ENCODE measurements around the gene SF1.

The SF1 gene

DNA sequence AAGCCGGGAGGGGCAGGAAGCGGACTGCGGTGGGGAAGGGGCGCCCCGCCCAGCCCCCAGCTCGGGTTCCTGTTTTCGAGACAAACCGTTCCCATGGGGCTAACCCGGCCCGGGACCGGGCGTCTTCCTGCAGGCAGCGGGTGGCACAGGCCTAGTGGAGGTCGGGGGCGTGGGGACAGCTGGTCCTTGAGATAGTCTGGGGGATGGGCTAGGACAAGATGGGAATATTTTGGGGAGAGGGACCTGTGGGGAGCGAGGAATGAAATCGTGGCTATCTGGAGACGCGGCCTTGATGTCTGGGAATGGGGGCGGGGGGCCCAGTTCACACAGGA lies 33.2 kb downstream of the SF1 start:
- DNase-seq, result peak in 4 of 14 donors; percentile 36 to 46 (median 40)

DNA sequence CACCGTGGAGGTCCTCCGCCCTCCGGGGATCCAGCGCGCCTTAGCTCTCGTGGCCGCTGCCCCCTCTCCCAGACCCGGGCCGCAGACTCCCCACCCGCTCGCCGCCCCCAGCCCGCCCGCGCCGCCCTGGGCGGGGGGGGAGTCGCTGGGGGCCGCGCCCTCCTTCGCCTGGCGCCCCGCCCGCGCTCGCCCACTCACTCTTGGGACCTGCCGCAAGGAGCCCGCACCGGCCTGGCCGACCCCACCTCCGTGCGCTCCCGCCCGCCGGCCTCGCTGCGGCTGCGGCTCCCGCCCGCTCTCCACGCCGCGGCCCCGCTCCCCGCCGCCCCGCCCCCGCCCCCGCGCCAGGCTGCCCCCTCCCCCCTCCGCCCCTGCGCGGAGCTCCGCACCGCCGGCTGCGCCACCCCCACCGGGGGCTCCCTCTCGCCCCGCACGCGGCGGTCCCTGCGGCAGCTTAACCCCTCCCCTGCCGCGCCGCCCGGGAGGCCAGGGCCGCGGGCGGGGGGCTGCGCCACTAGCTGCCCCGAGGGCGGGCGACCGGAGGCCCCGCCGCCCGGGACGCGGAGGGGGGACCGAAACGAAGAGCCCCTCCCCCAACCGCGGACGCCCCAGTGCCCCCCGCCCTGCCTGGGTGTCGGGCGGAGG lies 33.7 kb downstream of the SF1 start:
- no peak for DNase-seq

DNA sequence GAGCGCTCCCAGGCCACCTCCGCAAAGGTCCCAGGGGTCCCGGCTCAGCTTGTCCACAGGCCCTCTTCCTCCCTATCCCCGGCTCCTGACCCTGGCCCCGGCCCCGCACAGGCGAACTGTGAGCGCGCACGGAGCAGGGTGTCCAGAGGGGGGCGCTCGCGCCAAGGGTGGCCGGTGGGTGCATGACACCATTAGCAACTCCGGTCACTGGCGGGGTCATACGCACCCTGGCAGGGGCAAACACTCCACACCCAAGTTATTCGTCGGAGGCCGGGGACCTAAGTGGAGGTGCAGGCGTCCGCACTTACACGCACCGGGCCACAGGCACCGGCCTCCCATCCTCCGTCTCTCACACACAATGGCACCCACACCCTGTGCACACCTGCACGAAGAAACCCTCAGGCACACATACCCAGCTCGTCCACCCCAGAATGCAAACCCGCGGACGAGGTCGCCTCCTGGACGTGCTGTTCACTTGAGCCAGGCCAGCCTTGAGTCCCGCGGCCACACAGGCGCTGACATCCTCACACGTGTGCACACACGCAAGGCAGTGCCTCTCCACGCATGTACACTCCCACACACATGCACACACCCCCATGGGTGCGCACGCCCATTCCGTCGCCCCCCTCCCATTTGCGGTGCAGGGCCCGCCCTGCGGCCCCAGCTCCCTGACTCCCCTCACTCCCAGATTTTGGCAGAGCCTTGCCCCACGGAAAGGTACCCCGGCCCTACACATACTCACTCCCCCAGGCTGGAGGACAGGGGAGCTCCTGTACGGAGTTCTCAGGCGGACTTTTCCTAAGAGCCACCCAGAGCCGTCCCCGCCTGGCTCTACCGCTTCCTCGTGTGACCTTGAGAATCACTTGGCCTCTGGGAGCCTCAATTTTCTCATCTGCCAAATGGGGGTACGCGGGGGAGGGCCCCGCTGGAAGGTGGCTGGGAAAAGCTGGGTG lies 34.5 kb downstream of the SF1 start, which contains the start of gene RASGRP2:
RASGRP2 (minus strand) TSS at position 552 of the 953 bp plus-strand sequence. CDS start 1,276 bp downstream, outside the sequence.
- peak in 6 of 14 donors; percentile 28 to 60 (median 49) for DNase-seq

DNA sequence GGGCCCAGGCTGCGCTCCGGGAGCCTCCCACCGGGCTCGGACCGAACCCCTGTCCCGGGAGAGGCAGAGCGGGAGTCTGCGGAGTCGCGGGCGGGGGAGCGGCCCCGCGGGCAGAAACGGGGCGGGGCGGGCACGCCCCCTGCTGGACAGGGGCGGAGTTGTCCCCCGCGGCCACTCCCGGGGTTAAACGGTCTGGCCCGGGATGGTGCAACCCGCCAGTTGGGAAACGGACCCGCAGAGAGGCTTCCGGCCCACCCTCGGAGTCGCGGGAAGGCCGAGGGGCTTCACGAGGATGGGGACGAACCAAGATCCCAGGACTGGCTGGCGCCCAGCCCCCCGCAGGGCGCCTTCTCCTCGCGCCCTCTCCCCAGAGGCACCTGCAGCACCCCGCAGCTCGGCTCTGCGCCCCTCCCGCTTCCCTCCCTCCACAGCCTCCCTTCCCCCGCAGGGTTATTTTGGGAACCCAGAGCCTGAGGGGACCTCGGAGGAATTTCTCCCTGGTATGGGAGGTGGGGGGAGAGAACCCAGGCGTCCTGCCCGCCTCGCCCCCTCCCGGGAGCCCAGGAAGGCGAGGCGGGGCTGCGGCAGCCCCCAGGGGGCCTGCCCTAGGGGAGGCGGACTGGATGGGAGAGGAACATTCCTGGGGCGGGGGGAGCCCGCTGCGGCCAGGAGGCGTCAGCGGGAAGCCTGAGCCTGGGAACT lies 35.3 kb downstream of the SF1 start:
- DNase-seq, result peak in 9 of 14 donors; percentile 16 to 61 (median 25)

DNA sequence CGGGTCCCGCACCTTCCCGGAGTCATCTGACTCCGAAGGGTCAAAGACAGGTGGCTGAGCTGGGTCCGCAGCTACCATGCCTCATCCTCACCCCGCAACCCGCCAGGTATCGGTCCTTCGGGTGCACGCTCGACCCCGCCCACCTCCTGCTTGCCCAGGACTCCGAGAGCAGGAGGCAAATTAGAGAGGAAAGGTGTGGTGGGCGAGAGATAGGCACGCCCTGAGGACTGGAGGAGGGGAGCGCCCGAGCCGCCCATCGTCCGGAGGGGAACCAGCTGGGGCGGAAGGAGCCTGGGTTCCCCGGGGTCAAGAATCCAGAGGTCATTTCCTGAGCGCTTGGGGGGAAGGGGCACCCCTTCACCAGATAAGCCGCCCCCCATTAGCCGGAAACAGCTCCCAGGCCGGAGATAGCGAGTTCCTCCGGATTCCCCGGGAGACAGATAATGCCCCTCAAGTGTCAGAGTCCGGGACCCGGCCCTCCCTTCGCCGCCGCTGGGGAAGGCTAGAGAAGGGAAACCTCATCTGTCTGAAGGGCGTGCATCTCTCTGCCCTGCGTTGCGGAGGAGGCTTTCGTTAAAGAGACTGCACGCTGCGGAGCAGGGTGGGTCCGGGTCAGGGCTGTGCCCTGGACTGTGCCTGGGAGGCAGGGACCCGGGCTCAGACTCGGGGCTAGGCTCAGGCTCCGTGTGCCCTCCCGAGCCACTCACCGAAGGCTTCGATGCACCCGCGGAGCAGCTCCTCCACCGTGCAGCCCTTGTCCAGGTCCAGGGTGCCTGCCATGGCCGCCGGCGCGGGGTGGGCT lies 36.1 kb downstream of the SF1 start:
- no peak for DNase-seq

DNA sequence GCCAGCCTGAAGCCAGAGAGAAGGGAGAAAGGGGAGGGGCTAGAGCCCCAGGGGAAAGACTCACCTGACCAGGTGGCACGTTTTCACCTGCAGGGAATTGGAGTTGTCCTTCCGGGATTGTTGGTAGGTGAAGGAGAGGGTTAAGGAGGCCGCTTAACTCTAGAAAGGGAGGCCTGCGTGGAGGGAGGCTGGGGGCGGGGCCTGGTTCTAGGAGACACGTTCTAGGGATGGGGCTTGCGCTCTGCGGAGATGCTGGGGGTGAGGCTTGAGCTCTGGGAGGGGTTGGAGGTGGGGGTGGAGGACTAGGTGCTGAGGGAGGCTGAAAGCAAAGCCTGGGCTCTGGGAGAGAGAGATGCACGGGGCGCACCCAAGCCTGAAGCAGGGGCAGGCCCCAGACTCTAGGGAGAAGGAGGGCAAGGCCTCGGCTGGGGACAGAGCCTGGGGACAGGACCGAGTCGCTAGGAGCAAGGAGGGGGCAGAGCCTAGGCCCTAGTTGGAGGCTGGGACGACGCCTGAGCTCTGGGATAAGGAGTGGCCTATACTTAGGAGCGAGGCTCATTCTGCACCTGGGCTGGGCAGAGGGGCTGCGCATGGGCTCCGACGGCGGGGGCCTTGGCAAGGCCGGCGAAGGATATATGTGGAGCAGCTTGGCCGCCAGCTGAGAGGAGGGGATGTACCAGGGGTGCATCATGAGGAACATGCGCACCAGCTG lies 36.8 kb downstream of the SF1 start:
- no peak for DNase-seq

DNA sequence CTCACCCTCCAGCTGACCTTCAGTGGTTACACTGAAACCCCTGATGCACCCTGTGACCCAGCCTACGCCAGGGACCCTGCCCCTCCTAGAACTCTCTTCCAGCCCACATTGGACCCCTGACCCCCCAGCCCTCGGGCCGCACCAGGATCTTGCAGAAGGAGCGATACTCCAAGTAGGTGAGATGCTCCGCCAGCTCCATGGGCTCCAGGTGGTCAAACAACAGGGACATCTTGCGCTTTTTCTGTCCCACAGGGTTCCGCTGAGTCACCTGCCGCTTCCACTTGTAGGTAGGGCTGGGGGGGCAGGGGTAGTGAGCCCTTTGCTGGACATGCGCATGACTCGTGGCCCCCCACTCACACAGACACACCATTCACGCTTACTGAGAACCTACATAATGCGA lies 38.5 kb downstream of the SF1 start:
- DNase-seq, result no peak

DNA sequence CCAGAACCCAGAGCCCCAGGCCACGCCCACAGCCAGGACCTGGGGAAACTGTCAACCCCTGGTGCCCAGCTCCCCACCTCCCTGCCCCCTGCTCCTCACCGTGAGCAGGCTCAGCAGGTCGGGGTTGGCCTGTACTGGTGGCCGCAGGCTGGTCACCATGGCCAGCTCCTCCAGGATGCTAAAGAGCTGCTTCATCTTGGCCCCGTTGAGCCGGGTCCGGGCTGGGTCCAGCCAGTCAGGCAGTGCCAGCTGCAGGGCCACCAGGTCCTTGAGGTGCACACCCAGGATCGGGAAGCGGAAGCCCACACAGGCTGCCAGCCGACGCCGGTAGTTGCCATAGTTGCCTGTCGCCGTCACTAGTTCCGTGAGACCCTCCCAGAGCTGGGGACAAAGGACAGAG lies 41.7 kb downstream of the SF1 start:
- DNase-seq, result no peak

DNA sequence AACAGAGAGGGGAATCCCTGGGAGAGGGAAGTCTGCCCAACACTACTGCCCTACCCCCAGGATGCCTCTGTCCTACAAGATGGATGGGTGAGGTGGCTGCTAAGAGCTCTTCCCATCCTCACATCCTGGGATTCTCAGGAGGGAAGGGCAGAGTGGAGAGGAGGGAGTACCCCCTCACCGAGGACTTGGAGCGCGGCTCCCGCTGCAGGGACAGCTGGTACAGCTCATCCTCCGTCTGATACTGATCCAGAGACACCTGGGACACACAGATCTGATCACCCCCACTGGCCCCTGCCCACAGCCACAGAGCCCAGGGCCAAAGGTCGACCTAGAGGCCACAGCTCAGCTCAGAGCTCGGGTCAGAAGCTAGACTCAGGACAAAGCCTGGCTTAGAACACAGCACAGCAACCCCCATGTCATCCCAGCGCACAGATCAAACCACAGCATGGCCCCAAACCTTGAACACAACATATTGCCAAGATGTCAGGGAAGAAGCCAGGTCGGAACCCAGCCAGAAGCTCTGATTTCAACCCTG lies 42.5 kb downstream of the SF1 start:
- DNase-seq, result no peak

DNA sequence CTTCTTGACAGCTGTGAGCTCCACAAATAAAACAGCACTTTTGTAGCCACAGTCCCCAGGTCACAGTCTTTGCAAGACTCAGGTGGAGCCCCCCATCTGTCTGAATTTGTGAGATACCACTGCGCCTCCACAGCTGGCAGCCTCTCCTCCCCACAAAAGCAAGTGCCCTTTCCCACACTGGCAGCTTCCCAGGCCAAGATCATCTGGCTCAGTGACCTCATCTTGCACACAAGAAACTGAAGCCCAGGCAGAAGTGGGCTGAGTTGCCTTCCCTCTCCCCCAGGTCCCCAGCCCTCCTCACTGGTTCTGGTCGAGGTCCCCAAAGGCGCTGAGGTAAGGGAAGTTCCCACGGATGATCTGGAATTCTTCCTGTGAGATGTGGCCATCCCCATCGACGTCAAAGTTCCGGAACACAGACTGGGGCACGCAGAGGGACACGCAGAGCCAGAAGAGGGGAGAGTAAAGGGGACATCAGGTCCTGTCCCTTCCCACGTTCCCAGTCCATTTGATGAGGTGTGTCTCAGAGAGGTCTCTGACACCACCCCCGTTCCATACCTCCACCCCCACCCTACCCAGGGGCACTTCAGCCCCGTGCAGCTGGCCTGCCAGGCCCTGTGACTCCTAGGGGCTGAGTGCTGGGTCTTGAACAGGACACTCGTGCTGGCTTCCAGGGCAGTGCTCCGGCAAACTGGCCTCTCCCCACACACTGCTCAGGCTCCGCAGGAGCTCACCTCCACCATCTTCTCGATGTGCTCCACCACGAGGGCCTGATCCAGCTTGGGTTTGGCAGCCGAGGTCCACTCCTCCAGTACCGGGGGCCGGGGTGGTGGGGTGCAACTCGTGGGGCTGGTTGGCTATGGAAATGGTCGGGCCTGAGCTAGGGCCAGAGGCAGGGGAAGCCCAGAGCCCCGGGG lies 43.3 kb downstream of the SF1 start:
- DNase-seq, result no peak

DNA sequence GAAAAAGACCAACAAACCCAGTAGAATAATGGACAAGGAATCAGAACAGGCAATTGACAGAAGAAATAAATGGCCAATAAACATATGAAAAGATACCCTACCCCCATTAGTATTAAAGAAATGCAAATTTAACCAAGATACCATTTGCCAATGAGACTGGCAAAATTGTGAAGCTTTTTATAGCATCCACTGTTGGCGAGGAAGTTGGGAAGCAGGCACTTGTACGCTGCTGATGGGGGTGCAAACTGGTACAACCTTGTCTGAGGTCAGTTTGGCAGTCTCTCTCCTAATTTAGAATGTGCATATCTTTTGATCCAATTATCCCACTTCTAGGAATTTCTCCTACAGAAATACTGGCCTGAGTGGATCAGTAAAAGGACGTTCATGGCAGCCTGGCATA lies 46.7 kb downstream of the SF1 start:
- DNase-seq, result no peak

DNA sequence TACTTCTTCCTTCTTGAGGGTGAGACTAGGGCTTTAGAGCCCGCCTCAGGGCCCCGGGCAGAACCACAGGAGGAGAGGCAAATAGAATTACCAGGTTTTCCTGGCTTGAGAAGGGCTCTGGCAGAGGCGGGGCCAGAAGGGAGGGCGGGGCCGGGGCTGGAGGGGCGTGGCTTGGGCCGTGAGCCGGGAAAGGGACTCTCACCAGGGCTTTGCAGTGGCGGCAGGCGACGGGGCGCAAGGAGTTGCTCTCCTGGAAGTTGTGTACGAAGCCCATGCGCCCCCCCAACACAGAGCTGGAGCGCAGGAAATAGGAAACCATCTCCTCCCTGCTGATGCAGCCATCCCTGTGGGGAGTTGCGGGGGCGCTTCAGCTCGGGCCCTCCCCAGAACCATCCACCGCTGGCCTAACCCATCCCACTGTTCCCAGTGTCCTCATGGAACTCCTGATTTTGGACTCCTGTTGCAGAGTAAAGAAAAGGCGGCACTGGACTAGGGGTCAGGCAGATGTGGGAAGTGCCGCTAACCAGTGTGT lies 48.4 kb downstream of the SF1 start:
- no peak for DNase-seq

DNA sequence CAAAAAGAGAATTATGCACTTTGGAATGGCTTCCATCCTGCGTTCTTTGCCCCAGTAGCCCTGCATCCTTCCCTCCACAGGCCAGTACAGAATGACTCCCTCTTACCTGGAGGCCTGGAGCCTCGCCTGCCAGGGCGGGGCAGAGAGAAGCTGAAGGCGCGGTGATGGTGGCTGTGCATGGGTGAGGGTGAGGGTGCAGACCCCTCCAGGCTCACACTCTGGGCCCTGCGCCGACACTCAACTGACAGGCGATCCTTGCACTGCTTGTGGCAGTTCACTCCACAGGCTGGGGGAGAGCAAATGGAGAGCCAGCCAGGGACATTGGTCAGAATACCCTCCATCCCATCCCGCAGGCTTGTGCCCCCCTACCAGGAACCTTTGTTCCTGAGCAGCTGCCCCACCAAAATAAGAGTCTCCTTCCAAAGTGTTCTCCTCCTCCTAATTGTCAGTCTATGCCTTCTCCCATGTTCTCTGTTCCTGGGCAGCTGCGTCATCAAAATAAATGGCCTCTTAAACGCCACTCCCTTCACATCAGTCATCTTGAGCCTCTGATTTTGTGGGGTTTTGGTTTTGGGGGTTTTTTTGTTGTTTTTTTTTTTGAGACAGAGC lies 49.5 kb downstream of the SF1 start:
- no peak for DNase-seq

DNA sequence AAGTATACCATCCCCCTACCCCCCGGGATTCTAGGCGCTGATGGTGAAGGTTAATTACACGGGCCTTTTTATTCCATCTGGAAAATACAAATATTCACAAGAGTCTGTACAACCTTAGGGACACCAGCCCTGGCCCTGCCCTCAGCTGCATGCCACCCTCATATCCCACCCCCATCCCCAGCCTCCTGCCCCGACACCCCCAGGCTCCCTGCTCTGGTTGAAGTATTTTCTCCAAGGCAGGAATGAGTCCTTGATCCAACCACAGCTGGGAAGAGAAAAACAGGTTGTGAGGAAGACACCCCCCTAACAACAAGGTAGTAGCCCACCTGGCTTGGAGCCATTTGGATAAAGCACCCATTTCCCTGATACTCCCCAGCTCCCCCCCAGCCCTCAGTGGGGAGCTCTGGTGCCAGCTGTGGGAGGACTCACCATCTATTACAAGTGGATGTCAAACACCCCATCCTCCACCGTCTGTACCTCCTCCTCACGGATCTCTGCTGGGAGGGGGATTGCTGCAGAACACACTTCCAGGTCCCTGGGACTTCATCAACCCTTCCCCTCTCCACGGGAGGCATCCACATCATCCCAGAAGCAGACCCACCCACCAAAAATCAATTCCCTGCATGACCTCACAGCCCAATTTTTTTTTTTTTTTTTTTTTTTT lies 51.3 kb downstream of the SF1 start:
- DNase-seq, result no peak

DNA sequence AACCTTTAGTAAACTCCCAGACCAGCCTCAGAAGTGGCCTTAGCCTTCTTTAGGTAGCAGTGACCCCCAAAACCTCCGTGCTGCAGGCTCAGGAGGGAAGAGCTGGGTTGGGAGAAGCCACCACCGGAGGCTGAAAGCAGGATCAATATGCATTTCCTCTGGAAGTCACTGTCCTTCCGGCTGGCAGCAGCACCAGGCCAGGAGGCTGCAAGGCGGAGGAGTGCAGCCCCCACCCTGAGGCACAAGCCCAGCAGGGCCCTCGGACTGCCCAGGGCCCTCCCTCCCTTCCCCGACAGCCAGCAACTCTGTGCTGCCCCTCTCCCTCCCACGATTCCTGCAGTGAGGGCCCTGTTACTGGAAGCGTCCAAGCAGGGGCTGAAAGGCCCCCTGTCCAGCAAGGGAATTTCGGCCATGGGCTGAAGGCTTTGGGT lies 52.1 kb downstream of the SF1 start:
- DNase-seq, result no peak

DNA sequence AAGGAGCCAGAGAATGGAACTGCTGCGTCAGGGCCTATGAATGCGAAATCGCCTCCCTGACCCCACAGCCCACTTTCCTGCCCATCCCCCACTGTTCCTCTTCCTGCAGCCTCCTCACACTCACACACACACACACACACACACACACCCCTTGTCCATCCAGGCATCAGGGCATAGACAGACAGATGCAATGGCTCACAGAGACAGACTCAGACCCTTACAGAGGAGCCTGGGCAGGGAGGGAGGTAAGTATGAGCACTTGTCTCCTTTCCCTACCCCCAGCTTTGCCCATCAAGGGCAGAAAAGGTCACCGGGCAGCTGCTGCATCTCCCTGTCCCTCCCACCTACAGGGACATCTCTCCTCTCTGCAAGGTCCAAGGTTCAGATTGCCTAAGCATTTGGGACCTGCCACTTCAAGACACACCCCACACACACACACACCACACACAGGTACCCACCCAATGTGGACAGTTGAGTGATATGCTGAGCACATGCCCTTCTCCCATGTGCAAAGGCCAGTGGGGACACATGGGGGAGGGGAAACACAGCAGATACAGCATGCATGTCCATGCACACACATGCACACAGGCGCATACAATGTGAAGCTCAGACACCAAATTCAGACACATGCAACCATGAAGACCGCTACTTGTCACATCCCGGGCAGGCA lies 53.3 kb downstream of the SF1 start:
- no peak for DNase-seq

DNA sequence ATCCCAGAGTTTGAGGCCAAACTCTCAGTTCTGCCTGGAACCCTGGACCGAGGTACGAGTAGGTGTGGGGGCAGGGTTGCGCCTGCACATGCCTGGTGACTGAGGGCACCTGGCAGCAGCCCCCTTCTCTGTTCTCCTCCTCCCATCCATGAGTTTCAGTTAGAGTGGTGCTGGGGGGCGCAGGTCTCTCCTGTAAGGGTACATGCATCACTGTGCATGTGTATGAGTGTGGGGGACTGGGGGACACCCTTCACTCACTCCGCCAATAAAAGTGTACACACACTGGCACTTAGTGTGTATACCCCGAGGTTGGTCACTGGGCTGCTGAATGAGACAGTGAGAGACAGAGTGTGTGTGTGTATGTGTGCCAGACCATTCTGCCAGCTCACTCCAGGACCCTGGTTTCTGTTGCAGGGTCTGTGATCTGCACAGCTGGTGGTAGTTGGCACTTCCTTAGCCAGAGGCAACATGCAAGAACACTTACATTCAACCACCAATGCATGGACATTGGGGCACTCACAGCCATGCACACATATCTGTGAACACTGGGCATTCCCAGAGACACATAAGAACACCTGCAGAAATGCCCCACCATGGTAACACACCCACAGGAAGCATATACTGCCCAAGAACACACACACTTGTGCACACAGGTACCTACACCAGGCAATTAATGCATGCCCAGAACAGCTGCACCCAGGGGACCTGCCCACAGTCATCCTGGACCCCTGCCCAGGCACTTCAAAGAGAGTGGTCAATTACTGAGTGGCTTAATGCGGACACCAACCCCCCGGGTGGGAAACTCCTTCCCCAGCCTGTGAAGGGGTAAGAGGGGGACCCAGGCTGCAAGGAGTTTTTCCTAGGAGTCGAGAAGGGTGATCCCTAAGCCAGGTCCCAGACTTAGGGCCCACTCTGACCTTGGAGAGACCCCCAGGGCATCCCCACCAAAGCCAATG lies 54.2 kb downstream of the SF1 start:
- no peak for DNase-seq

Data from C1 segment of cervical spinal cord (tissue), 14 donors.